GM12865 (cell line): ENCODE measurements around the gene PLEKHG4B.

Experiments used
- DNase-seq: peaks from one replicate; pipeline ENCODE4 v3.0.0; 2010; ENCODE audit warnings: low read depth
- H3K4me3 ChIP-seq: 2 replicates; pipeline ENCODE4 v1.5.1; 2011; ENCODE audit warnings: mild to moderate bottlenecking, low read depth, low read length, control low read depth
- CTCF ChIP-seq: IDR thresholded peaks from 2 replicates; pipeline ENCODE4 v1.5.1; 2011; ENCODE audit warnings: low read length, control low read depth, low read depth, inconsistent platforms; ENCODE audit not compliant: insufficient read depth; ENCODE audit errors: missing control alignments

The PLEKHG4B gene

GRCh38 chr5:180286-180918, 88.4 kb downstream of the PLEKHG4B start:
- no peak overlapping the region for H3K4me3 ChIP-seq
- no peak for DNase-seq
- no peak for TF ChIP-seq CTCF

GRCh38 chr5:181160-181559, 89.2 kb downstream of the PLEKHG4B start:
- no peak for TF ChIP-seq CTCF
- no peak overlapping the region for H3K4me3 ChIP-seq
- no peak for DNase-seq

GRCh38 chr5:181566-181965, 89.6 kb downstream of the PLEKHG4B start:
- no peak for TF ChIP-seq CTCF
- H3K4me3 ChIP-seq: no peak overlapping the region
- DNase-seq: no peak

GRCh38 chr5:182126-182525, 90.2 kb downstream of the PLEKHG4B start:
- H3K4me3 ChIP-seq: no peak overlapping the region
- no peak for TF ChIP-seq CTCF
- no peak for DNase-seq

GRCh38 chr5:184471-184870, 92.5 kb downstream of the PLEKHG4B start:
- DNase-seq: no peak
- TF ChIP-seq CTCF: no peak
- H3K4me3 ChIP-seq: no peak overlapping the region

- TF ChIP-seq CTCF: no peak
- H3K4me3 ChIP-seq: no peak overlapping the region
- no peak for DNase-seq
Observed at GRCh38 chr5:185095-186070, 93.4 kb downstream of the PLEKHG4B start.
